AG10803 (cell line): ENCODE results near the gene FCSK.

Experiments used
- DNase-seq: peaks from one replicate; pipeline ENCODE4 v3.0.0; 2010; ENCODE audit warnings: low read depth
- H3K4me3 ChIP-seq: 2 replicates; pipeline ENCODE4 v1.5.1; 2011; ENCODE audit warnings: mild to moderate bottlenecking, low read length, control low read depth
- CTCF ChIP-seq: conservative IDR thresholded peaks from 2 replicates; pipeline ENCODE4 v1.5.1; 2011; ENCODE audit warnings: mild to moderate bottlenecking, low read length, control low read depth, inconsistent platforms

The FCSK gene

DNA sequence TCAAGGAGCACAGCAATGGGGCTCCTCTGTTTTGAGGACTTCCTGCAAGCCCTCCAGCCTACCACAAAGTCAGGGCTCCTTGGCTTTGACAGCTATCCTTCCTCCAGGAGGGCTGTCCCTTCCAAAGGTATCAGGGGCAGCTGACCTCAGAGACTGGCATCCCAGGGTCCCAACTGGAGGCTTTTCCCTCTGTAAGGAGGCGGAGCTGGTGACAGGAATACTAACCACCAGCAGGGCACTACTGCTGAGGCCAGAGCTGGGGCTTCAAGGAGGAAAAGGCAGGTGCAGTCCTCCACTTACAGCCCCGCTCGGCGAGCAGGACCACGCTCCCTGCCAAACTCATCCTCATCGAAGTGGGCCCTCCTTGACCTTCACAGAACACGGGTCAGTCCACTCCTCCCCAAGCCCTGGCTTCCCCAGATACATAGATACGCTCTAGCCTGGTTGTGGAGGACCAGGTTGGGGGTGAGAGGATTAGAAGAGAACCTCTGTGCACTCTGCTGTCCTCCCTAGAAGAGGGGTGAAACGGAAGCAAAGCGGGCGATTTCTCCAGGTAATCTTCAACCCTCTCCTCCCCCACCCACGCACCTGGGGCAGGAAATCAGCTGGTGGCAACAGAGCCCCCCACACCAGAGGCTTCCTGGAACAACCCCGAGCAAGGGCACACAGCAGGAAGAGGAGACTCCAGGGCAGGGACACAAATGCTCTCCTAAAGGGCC is 36.0 kb upstream of the FCSK start:
- DNase-seq: no peak
- TF ChIP-seq CTCF: no peak

DNA sequence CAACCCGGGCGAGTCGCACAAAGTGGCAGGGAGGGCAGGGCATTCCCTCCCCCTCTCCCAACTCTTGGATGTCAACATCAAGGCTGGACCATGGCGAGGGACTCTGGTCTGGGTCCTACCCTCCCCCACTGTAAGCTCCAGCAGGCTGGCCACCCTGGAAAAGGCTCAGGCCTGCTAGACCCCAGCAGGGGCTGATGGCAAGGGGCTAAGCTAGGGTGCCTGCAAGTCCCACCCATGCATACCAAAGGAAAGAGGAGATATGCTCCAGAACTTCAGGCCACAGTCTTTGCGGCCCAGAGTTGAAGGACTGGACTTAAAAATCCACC is 35.4 kb upstream of the FCSK start:
- H3K4me3 ChIP-seq: no peak overlapping the region

More for the DNA sequence above, 36.0 kb upstream of the FCSK start:
- H3K4me3 ChIP-seq: no peak overlapping the region

DNA sequence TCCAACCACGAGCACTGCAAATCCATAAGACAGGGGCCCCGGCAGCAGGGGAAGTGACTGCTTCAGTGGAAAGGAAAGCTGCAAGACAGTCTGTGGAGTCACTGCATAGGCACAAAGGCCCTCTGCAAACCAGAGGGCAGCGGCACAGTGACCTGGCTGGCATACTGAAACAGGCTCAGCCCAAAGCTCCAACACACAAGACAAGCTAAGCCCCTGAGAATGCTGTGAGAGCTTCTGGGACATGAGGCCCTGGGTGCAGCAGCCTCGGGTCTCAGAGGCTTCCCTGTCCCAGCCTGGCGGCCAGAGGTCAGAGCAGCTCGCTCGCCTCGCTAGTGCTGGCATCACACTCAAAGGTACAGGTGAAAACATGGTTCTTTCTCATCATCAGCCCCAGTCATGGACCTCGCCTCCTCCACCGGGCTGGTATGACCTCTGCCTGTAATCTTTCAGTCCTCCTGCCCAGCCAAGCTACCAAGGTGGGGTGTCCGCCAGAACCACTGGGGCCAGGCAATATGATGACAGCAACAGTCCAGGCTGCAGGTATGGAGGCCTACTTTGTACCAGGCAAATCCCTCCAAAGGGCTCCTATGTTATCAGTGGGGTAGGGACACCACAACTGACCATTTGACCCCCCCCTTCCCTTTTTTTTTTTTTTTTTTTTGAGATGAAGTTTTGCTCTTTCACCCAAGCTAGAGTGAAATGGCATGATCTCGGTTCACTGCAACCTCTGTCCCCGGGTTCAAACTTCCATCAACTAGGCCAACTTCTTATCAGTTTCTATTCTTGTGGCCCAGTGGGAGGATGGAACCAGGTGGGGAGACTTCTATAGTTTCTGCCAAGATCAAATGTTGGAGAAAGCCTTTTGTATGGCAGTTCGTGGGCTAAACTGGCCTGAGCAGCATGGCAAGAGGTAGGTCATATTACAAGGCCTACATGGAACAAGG is 34.7 kb upstream of the FCSK start:
- no peak for DNase-seq
- no peak overlapping the region for H3K4me3 ChIP-seq

More for the DNA sequence above, 35.4 kb upstream of the FCSK start:
- no peak for DNase-seq
- no peak for TF ChIP-seq CTCF

GRCh38 chr16:70421014-70421413 is 33.4 kb upstream of the FCSK start:
- no peak overlapping the region for H3K4me3 ChIP-seq
- DNase-seq: no peak
- no peak for TF ChIP-seq CTCF

More for the DNA sequence above, 34.7 kb upstream of the FCSK start:
- TF ChIP-seq CTCF: no peak

DNA sequence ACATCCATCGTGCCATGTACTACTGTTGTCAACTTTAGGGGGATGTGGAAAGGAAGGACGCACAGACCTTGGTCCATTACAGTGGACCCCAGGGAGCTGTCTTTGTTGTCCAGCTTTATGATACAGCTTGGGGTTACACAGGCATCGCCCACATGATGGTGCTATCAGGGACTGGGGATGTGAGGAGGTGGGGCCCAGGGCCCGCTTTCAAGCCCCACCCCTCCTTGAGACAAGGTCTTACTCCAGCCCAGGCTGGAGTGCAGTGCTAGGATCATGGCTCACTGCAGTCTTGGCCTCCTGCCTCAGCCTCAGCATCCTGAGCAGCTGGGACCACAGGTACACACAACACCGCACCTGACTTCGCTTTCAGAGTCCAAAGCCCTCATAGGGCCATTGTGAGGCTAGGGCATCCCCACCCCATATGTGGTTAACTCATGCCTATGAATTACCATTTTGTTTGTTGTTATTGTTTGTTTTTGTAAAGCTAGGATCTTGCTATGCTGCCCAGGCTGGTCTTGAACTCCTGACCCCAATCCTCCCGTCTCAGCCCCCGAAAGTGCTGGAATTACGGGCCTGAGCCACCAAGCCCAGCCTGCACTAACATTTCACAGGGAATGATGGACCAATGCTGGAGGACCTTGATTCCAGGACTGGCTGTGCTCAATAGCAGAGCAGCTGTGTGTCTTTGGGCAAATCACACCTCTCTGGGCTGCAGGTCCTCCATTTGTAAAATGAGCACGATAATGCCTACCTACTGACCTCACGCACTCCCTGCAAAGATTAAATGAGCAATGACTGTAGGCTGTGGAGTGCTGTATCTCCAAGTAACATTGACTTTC is 32.7 kb upstream of the FCSK start:
- no peak for TF ChIP-seq CTCF
- H3K4me3 ChIP-seq: no peak overlapping the region
- DNase-seq: no peak

DNA sequence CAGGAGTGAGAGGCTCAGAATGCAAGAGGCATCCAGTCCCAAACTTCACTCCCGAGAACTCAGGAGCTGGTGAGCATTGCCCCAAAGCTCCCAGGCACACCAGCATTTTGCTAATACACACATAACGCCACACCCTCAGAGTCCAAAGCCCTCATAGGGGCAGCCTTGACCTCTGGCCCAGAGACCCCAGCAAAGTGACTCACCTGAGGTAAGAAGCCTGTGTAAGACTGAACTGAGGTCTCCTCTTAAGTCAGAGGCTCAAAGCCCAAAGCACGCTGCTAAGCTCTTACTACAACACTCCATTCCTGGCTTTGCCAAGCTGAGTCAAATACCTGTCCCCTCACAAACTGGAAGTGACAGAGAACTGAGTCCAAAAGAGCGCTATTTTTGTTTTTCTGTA is 31.9 kb upstream of the FCSK start:
- no peak for TF ChIP-seq CTCF

More for the DNA sequence above, 31.9 kb upstream of the FCSK start:
- no peak for DNase-seq
- H3K4me3 ChIP-seq: no peak overlapping the region
